IPS DF 4.7 (cell line): ENCODE data around the gene VCP.

Source experiments
- DNase-seq: peaks from one replicate; pipeline ENCODE4 v3.0.0-alpha.2; 2013; ENCODE audit warnings: low spot score; ENCODE audit errors: extremely low read depth

The VCP gene

DNA sequence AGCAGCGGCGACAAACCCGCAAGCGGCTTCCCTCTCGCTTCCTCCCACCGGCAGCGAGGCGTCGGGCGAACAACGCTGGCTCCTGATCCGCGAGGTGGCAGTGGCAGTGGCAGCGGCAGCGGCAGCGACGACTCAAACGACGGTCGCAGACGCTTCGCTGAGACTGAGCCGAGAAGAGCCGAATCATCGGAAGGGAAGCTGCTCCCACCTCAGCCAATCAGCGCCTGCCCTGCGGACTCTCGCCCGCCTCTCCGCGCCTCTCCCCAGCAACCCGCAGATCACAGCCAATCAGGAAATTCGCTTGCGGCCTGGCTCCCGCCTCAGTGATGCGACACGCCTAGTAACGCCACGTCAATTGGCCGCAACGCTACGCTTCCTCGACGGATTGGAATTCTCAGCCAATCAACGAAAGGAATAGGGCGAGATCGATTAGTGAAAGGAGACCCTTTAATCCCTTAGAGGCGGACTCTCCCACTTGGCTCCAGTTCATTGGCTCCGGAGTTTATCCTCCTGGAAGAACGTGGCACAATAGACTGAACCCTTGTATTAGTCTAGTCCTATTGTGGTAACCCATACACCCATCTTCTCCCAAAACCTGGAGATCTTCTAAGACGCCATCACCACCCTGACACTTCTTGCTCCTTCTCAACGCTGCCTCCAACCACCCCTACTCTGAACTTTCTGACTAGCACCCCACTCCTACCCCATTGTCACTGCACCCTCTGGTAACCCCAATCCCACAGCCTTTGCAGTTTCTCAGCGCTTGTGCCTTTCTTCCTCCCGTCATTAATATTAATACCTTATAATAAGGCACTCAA is at the start of gene VCP:
TSS of gene VCP (minus strand) at position 165 of the 818 bp plus-strand sequence. CDS start 272 bp downstream, outside the sequence.
- peak; percentile 98 for DNase-seq

DNA sequence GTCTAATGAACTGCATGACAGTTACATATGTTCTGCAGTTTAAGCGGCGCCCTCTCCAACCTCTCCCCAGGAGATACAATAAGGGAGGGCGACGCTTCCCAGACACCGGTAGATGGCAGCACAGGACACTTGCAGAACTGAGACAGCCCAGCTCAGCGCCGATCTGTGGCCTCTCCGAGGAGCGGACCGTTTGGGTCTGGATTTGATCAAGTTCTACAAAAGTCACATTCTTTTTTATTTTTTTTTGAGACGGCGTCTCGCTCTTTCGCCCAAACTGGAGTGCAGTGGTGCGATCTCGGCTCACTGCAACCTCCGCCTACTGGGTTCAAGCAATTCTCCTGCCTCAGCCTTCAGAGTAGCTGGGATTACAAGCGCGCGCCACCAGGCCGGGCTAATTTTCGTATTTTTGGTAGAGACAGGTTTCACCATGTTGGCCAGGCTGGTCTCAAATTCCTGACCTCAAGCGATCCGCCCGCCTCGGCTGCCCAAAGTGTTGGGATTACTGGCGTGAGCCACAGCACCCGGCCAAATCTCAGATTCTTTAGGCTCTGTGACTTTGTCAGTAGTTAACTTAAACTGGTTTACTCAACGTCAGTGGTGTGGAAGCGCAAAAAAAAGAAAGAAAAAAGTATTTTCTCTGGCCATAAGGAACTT is 44.6 kb upstream of the VCP start:
- peak; percentile 91 for DNase-seq

GRCh38 chr9:35116539-35116897 is 44.1 kb upstream of the VCP start:
- no peak for DNase-seq

- peak; percentile 87 for DNase-seq
Measured at GRCh38 chr9:35115680-35116538, 43.5 kb upstream of the VCP start, which contains the start of gene ATOSB. Gene ATOSB (minus strand): TSS chr9:35115862. CDS start chr9:35108274, 7,588 bp downstream.

GRCh38 chr9:35114840-35115628 is 42.6 kb upstream of the VCP start:
- no peak for DNase-seq

GRCh38 chr9:35114113-35114839 is 41.9 kb upstream of the VCP start:
- peak; percentile 90 for DNase-seq

GRCh38 chr9:35112257-35113020 is 40.0 kb upstream of the VCP start:
- DNase-seq: no peak

DNA sequence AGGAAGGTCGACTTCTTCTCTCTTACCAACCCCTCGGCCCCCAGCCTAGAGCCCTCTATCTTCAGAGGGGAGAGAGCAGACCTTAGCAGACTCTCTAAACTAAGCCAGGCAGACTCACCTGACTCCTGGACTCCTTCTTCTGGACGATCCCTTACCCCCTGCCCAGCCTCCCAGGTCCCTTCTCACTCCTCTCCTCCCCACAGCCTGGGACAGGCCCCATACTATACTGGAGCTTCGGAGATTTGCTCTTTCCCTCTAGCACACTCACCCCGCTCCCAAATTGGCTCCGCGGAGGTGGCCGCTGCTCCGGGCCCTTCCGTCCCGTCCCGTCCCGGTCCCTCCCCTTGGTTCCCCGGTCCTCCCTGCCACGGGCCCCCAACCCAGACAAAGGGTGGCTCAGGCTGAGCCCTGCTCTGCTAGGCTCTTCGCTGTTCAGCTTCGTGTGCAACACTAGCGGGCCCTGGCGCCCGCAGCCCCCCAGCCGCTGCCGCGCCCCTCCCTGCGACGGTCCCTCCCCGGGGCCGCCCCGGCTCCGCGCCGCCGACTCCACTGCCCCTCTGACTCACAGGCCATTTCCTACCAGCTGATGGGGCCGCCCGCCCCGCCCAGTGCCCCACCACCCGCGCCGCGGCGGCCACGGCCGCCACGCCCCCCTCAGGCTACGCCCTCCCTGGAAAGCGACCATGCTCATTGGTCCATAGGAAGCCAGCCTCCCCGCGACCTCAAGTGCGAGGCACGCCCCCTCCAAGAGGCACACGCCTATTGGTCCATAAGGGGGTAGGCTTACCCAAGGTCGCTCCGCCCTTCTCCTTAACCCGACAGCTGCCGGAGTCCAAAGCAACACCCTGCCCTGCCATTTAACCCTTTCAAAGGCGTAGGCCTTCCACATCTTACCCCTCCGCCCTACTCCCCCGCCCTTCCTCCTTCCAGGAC is 38.8 kb upstream of the VCP start:
- DNase-seq: peak; percentile 83

DNA sequence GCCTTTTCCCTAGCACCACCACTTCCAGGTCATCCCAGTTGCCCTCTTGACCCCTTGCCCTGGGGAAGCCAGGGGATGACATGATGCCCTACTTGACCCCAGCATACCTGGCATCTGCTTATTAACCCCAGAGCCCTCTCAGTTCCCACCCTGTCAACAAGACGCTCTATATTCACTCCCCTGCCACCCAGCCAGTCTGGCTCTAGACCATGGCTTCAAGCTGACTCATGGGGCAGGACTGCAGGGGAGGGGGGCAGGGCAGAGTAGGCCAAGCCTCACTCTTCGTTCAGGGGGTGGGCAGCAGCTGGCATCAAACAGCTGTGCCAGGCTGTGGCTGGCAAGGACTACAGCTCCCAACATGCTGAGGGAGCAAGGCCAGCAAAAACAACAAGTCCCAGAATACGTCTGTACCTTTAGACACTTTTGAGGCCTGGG is 37.9 kb upstream of the VCP start:
- DNase-seq: no peak

GRCh38 chr9:35108946-35109575 is 36.6 kb upstream of the VCP start:
- DNase-seq: no peak

GRCh38 chr9:35108461-35108860 is 36.0 kb upstream of the VCP start:
- no peak for DNase-seq

- no peak for DNase-seq
Measured at GRCh38 chr9:35107297-35108290, 35.2 kb upstream of the VCP start.

GRCh38 chr9:35106343-35106730 is 33.9 kb upstream of the VCP start:
- DNase-seq: no peak

- DNase-seq: no peak
Measured at GRCh38 chr9:35105571-35106342, 33.3 kb upstream of the VCP start.

GRCh38 chr9:35105126-35105525 is 32.7 kb upstream of the VCP start:
- no peak for DNase-seq

- no peak for DNase-seq
Measured at GRCh38 chr9:35104586-35104985, 32.2 kb upstream of the VCP start.
